Measurements from ENCODE around the gene ESYT1.
"Not testable (repeated sequence)": the region's sequence is repeated elsewhere in the genome, so short reads cannot be mapped to it uniquely, and the experiment has no call there.

ESYT1 gene

DNA sequence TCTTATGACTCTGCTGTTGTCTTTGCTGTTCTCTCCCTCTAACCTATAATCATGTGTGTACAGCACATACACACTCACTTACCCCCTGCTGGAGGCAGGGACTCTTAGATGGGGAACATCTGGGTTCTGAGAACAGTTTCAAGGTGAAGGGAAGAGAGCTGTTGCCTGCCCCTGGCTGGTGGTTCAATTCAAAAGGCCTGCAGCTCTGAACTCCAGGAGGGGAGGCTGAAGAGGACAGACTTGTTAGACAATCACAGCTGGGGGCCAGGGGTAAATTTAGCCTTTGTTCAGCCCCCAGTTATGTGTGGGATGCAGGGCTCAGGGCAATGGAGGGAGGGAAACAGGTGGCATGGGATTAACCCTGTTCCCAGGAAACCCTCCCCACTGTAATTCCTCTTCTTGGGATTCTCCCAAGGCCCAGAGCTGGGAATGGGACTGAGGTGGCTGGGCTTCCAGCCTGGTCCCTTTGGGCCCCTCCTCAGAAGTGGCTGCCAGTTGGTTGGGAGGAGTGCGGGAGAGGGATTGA lies 26.2 kb downstream of the ESYT1 start:
- in situ Hi-C loops (cut with MboI; ENCODE audit: low sequenced_read_pairs): no loop called here

GRCh38 chr12:56154818-56155217 lies 26.8 kb downstream of the ESYT1 start:
- in situ Hi-C loops (cut with MboI; ENCODE audit: low sequenced_read_pairs): no loop called here

DNA sequence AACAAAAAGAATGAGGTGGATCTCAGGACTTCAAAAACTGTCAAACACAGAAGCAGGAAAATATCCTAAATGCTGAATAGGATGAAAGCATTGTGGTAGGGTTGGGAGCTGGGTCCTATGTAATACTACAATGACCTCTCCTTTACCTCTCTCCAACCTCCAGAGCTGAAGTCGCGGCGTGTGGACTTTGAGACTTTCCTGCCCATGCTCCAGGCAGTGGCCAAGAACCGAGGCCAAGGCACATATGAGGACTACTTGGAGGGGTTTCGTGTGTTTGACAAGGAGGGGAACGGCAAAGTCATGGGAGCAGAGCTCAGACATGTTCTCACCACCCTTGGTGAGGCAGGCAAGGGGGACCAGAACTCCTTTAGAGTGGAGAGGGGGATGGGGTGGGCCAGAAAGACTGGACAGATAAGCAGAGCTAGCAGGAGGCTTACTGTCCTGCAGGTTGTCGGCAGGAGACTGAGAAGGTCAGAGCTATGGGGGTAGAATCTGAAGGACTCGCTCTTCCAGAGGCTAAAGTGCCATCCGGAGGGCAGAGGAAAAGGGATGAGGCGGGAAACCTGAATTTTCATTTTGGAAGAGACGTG lies 27.3 kb downstream of the ESYT1 start:
- in situ Hi-C loops (cut with MboI; ENCODE audit: low sequenced_read_pairs): no loop called here

DNA sequence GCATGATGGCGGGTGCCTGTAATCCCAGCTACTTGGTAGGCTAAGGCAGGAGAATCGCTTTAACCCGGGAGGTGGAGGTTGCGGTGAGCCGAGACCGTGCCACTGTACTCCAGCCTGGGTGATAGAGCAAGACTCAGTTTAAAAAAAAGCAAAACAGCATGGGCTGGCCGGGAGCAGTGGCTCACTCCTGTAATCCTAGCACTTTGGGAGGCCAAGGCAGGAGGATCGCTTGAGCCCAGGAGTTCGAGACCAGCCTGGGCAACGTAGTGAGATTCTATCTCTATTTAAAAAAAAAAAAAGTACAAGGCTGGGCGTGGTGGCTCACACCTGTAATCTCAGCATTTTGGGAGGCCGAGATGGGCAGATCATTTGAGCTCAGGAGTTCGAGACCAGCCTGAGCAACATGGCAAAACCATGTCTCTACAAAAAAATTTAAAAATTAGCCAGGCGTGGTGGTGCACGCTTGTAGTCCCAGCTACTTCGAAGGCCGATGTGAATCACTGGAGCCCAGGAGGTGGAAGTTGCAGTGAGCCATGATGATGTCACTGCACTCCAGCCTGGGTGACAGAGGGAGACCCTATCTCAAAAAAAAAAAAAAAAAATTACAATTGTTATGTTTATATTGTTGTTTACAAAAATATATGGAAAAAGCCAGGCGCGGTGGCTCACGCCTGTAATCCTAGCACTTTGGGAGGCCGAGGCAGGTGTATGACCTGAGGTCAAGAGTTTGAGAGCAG lies 28.6 kb downstream of the ESYT1 start:
- in situ Hi-C loops (cut with MboI; ENCODE audit: low sequenced_read_pairs): not testable (repeated sequence)

- in situ Hi-C loops (cut with MboI; ENCODE audit: low sequenced_read_pairs): no loop called here
These were observed 29.3 kb downstream of the ESYT1 start for GRCh38 chr12:56157201-56158028.

- in situ Hi-C loops (cut with MboI; ENCODE audit: low sequenced_read_pairs): no loop called here
These were observed 30.2 kb downstream of the ESYT1 start, which contains the start of gene MYL6 for GRCh38 chr12:56158029-56158925. Gene MYL6, plus strand, starts transcription at chr12:56158359. Its CDS starts 43 bp downstream, at chr12:56158402.

DNA sequence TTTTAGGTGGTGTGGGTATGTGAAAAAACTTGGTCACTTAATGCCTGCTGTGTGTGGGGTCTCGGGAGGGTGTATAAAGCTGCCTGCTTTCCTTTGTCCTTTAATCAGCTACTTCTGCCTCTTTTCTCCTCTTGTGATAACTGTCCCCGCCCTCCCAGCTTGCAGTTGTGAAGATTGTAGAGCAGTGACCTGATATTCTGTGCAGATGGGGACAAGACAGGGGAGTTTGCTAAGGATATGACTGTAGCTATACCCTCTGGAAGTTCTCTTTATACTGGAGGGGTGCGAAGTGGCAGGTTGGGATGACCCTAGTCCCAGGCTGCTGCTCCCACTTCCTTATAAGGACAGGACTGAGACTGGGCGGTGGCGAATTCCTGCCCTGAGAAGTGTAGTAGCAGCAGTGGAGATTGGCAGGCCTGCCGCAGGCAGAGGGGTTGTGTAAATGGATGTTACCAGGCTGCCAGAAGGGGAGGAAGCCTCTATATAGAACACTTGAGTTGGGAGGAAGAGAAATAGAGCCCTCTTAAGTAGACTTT lies 30.9 kb downstream of the ESYT1 start:
- in situ Hi-C loops (cut with MboI; ENCODE audit: low sequenced_read_pairs): no loop called here

- in situ Hi-C loops (cut with MboI; ENCODE audit: low sequenced_read_pairs): no loop called here
These were observed 31.6 kb downstream of the ESYT1 start for GRCh38 chr12:56159482-56160192.

DNA sequence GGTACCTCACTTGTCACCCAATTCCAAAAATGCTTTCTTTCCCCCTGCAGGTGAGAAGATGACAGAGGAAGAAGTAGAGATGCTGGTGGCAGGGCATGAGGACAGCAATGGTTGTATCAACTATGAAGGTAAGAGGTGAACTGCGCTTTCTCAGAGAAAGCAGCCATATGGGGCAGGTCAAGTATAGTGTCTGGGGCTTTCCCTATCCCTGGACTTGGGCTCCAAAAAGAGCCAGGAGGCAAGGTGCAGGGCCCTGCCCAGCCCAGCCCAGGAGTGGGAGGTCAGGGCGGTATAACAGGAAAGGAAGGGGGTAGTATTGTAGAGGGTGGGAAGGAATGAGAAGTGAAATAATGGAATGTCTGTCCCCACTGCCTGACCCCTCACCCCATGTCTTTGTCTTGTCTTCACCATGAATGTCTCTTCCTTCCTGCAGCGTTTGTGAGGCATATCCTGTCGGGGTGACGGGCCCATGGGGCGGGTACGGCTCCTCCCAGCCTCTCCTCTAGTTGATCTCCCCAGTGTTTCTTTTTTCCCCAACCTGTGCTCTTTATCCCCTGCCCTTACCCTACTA lies 32.2 kb downstream of the ESYT1 start:
- in situ Hi-C loops (cut with MboI; ENCODE audit: low sequenced_read_pairs): no loop called here

DNA sequence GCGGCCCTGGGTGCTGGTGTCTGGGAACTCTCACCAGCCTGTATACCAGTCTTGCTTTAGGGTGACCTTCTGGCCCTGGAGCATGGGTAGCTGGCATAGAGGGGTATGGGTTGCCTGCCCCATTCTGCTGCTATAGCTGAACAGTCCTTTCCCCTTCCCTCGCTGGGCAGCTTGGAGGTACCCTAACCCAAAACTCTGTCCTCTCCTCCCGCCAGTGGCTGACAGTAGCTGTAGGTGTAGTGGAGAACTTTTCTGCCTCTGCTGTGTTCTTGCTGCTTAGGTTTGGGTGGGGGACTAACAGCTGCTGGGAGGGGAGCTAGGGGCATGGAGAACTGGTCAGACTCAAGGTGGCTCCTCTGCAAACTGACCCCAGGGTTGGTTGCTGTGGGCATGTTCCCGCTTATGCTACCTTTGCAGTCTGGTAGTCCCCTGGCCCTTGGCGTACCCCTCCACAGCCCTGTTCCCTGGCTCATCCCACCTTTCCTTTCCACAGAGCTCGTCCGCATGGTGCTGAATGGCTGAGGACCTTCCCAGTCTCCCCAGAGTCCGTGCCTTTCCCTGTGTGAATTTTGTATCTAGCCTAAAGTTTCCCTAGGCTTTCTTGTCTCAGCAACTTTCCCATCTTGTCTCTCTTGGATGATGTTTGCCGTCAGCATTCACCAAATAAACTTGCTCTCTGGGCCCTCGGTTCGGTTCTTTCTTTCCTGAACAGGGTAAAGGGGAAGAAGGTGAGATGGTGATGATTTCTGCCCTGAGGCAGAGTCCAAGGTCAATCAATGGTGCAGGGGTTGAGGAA lies 33.0 kb downstream of the ESYT1 start:
- in situ Hi-C loops (cut with MboI; ENCODE audit: low sequenced_read_pairs): no loop called here

DNA sequence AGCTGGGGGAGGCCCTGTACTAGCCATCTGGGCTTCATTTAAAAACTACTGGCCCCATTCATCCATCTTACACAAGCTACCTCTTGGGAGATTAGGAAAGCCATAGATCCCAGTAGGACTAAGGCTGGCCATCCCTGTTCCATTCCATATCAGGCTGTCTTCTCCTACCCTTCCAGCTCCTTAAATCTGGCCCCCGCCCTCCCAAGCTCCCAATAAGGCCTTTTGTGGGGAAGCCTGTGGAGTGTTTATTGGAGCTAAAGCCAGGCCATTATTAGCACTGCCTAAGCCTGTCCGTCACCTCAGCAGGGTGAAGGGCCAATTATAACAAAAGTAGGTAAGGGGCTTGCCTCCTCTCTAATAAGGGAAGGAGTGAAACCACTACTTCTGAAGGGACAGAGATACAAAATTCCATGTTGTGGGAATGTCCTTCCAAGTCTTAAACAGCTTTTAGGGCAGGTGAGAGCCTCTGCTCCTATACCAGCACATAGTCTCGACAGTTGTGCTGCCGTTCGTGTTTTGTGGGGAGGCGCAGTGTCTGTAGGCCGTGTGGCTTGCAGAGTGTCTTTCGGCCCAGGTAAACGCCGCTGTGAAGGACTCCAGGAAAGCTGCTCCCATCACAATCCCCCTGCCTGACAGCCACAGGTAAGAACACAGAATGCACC lies 33.8 kb downstream of the ESYT1 start:
- in situ Hi-C loops (cut with MboI; ENCODE audit: low sequenced_read_pairs): no loop called here

- in situ Hi-C loops (cut with MboI; ENCODE audit: low sequenced_read_pairs): no loop called here
These were observed 34.6 kb downstream of the ESYT1 start for GRCh38 chr12:56162468-56163290.

- in situ Hi-C loops (cut with MboI; ENCODE audit: low sequenced_read_pairs): no loop called here
These were observed 35.7 kb downstream of the ESYT1 start for GRCh38 chr12:56163533-56164344.

- in situ Hi-C loops (cut with MboI; ENCODE audit: low sequenced_read_pairs): no loop called here
These were observed 36.3 kb downstream of the ESYT1 start for GRCh38 chr12:56164345-56164729.

DNA sequence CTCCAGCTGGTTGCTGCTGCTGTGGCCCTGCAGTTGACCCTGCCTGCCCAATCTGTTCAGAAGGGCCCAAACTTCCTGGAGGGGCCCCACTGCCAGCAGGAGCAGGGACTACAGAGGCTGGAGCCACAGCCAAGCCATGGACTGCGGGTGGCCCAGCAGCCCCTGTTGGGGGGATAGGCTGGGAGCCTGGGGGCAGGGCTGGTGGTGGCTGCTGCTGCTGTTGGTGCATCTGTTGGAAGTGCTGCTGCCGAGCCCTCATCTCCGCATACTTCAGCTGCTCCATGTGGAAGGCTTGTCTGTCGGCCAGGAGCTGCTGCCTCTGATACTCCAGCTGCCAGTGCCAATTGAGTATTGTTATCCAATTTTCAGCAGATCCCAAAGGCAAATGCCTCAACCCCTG lies 37.3 kb downstream of the ESYT1 start:
- in situ Hi-C loops (cut with MboI; ENCODE audit: low sequenced_read_pairs): loop anchor here (5.0 kb wide), 1 partner anchor 33 kb away; no protein-coding TSS in a partner anchor

GRCh38 chr12:56169229-56169759 lies 41.2 kb downstream of the ESYT1 start:
- in situ Hi-C loops (cut with MboI; ENCODE audit: low sequenced_read_pairs): loop anchor here (5.0 kb wide), 1 partner anchor 37 kb away; no protein-coding TSS in a partner anchor

Measured in HL-60/S4 (cell line).